ENCODE measurements around the gene CABCOCO1. TPM values are rescaled to one million over a fixed set of nuclear protein-coding genes. Genes with fewer than 3 reads are reported as not detected.

The CABCOCO1 gene
- total and polyA plus RNA-seq, 9 of the 15 experiments (the other 6 are each of a cell fraction or from before 2014, with no cell fraction given), result 0.04 TPM; not detected in 8

GRCh38 chr10:61749291-61749690, 86.6 kb downstream of the CABCOCO1 start:
- peaks cover 4 to 36% of the 10 kb centered on the region in 2 experiments; a peak in 3 of 5 replicates for H3K4me1 ChIP-seq (replicated peaks in 1 of 2; ENCODE audit: control insufficient read depth in 2 of 2, insufficient read depth in 2 of 2, low read length in 2 of 2)

GRCh38 chr10:61750943-61751471, 88.3 kb downstream of the CABCOCO1 start:
- H3K9me1 ChIP-seq (ENCODE audit: control insufficient read depth, insufficient read depth, low read length), result no peaks in the 10 kb centered on the region
- no peak overlapping the region for H3K4me3 ChIP-seq
- no peaks in the 10 kb centered on the region for H3K79me2 ChIP-seq (ENCODE audit: control insufficient read depth, insufficient read depth, low read length)
- ChIA-PET POLR2A (interaction anchor here (0.6 to 5.8 kb wide), 10 partner anchors 9 to 707 kb away, joined by 3 to 43 read pairs (median 4); no protein-coding TSS in a partner anchor), CTCF (ENCODE audit: low intra/inter-chr PET ratio) (interaction anchor here (0.7 to 2.2 kb wide), 5 partner anchors 44 to 493 kb away, joined by 3 to 23 read pairs (median 4); no protein-coding TSS in a partner anchor)
- no peaks in the 10 kb centered on the region for H3K27me3 ChIP-seq (ENCODE audit: control insufficient read depth in 2 of 2, insufficient read depth in 2 of 2, low read length in 2 of 2)
- peak overlapping the region; percentile 69 for H2AFZ ChIP-seq (ENCODE audit: low read depth, low read length)
- H3K36me3 ChIP-seq (ENCODE audit: control insufficient read depth, insufficient read depth, low read length), result no peaks in the 10 kb centered on the region; the same call in 2 of the 3 replicates
- no peaks in the 10 kb centered on the region for H3K9me3 ChIP-seq (replicated peaks; ENCODE audit: control insufficient read depth, insufficient read depth, low read depth, low read length)
- peak overlapping the region; percentile 66; the same call in 2 of the 3 replicates for H3K27ac ChIP-seq (ENCODE audit: extremely low read depth, low read depth, low read length)
- DNase-seq (ENCODE audit: extremely low read depth in 1 of 4, low spot score in 3 of 4), result peak; percentile 80 to 93 (median 86)
- intact Hi-C loops (cut with micrococcal nuclease), result loop anchor here (1.0 to 5.0 kb wide), 4 partner anchors 14 to 146 kb away; no protein-coding TSS in a partner anchor
- peak; percentile 93 for FAIRE-seq
- peak overlapping the region in 1 of 2 experiments; percentile 30; a peak in 2 of 4 replicates for H3K9ac ChIP-seq (ENCODE audit: insufficient read depth in 1 of 2, low read depth in 2 of 2, low read length in 2 of 2)
- peak overlapping the region; percentile 34 for H3K4me2 ChIP-seq (ENCODE audit: insufficient read depth, low read length)
- no TSS peak for BruUV-seq (replicated peaks)
- in situ Hi-C loops (cut with MboI), result loop anchor here (5.0 to 25.0 kb wide), 2 partner anchors 81 to 1361 kb away; no protein-coding TSS in a partner anchor
- peak; percentile 97 for ATAC-seq
- 12% methylated on average over 6 of the region's 6 CpGs for WGBS (ENCODE audit: insufficient coverage, low coverage, missing lambda C conversion rate)
- peaks cover 4 to 36% of the 10 kb centered on the region in 2 experiments; a peak in 3 of 5 replicates for H3K4me1 ChIP-seq (replicated peaks in 1 of 2; ENCODE audit: control insufficient read depth in 2 of 2, insufficient read depth in 2 of 2, low read length in 2 of 2)
- H4K20me1 ChIP-seq (replicated peaks; ENCODE audit: control insufficient read depth, insufficient read depth, low read length), result no peaks in the 10 kb centered on the region
- TF ChIP-seq GABPA (tag; conservative IDR thresholded peaks at IDR 0.05; ENCODE audit: low read depth), result no peak
- peak; percentile 54 for TF ChIP-seq TEAD4 (IDR thresholded peaks at IDR 0.05; ENCODE audit: low read length)
- no peak for TF ChIP-seq TEAD4 (CRISPR knock-in tag; IDR thresholded peaks at IDR 0.05; ENCODE audit: borderline replicate concordance)
- no peak for TF ChIP-seq DDX20 (tag; IDR thresholded peaks at IDR 0.05; ENCODE audit: low read depth)
- no peak for TF ChIP-seq NFE2L1 (tag; IDR thresholded peaks at IDR 0.05; ENCODE audit: borderline replicate concordance, low read depth)
- peak in 1 of 2 experiments; percentile 88; a peak in 2 of 4 replicates for TF ChIP-seq RCOR1 (IDR thresholded peaks at IDR 0.05; ENCODE audit: borderline replicate concordance in 1 of 2, low read depth in 2 of 2, low read length in 2 of 2)
- TF ChIP-seq MYC (IDR thresholded peaks at IDR 0.05; ENCODE audit: low read depth, low read length), result 0 out of 2 replicates have a peak, but pooled peaks have one; percentile 45
- no peak for TF ChIP-seq MYC (CRISPR knock-in tag; IDR thresholded peaks at IDR 0.05; ENCODE audit: borderline replicate concordance, low read depth)
- no peak for TF ChIP-seq ZNF239 (CRISPR knock-in tag; IDR thresholded peaks at IDR 0.05)
- TF ChIP-seq RBM25 (IDR thresholded peaks at IDR 0.05; ENCODE audit: low read depth, low read length, severe bottlenecking), result peak; percentile 6
- TF ChIP-seq NBN (IDR thresholded peaks at IDR 0.05; ENCODE audit: low read depth), result peak; percentile 50; the same call in 1 of the 2 replicates

More at GRCh38 chr10:61749291-61749690, 86.6 kb downstream of the CABCOCO1 start:
- CTCF ChIA-PET (ENCODE audit: low intra/inter-chr PET ratio), result no interaction called here
- DNase-seq (ENCODE audit: extremely low read depth in 1 of 4, low spot score in 3 of 4), result no peak
- intact Hi-C loops (cut with micrococcal nuclease), result no loop called here
- POLR2A ChIA-PET, result interaction anchor here (2.8 to 5.8 kb wide), 2 partner anchors 12 to 16 kb away, joined by 12 to 43 read pairs; no protein-coding TSS in a partner anchor
- BruUV-seq (replicated peaks), result no TSS peak
- H3K9me1 ChIP-seq (ENCODE audit: control insufficient read depth, insufficient read depth, low read length), result no peaks in the 10 kb centered on the region
- H3K36me3 ChIP-seq (ENCODE audit: control insufficient read depth, insufficient read depth, low read length), result no peaks in the 10 kb centered on the region; the same call in 2 of the 3 replicates
- in situ Hi-C loops (cut with MboI), result no loop called here
- H2AFZ ChIP-seq (ENCODE audit: low read depth, low read length), result peak overlapping the region; percentile 40; the same call in 1 of the 2 replicates
- peaks cover 5% of the 10 kb centered on the region for H3K9me3 ChIP-seq (replicated peaks; ENCODE audit: control insufficient read depth, insufficient read depth, low read depth, low read length)
- no peaks in the 10 kb centered on the region for H3K27me3 ChIP-seq (ENCODE audit: control insufficient read depth in 2 of 2, insufficient read depth in 2 of 2, low read length in 2 of 2)
- no peak for FAIRE-seq
- no peak overlapping the region for H3K27ac ChIP-seq (ENCODE audit: extremely low read depth, low read depth, low read length)
- no peak overlapping the region for H3K4me3 ChIP-seq
- H4K20me1 ChIP-seq (replicated peaks; ENCODE audit: control insufficient read depth, insufficient read depth, low read length), result no peaks in the 10 kb centered on the region
- TF ChIP-seq GTF2E2 (tag; IDR thresholded peaks at IDR 0.05), result no peak
- no peak for TF ChIP-seq POLR2G (IDR thresholded peaks at IDR 0.05; ENCODE audit: low read depth, low read length)
- TF ChIP-seq RFX1 (IDR thresholded peaks at IDR 0.05), result no peak
- TF ChIP-seq SRSF3 (IDR thresholded peaks at IDR 0.05; ENCODE audit: insufficient read depth, low read length), result no peak
- TF ChIP-seq YBX1 (IDR thresholded peaks at IDR 0.05), result no peak
- no peak for TF ChIP-seq ARID2 (IDR thresholded peaks at IDR 0.05)
- TF ChIP-seq ZKSCAN1 (IDR thresholded peaks at IDR 0.05; ENCODE audit: low read depth, low read length), result no peak
- no peak for TF ChIP-seq ZFP30 (CRISPR knock-in tag; IDR thresholded peaks at IDR 0.05; ENCODE audit: borderline replicate concordance)
- no peak for TF ChIP-seq ZNF76 (CRISPR knock-in tag; IDR thresholded peaks at IDR 0.05; ENCODE audit: borderline replicate concordance)
- TF ChIP-seq ARHGAP35 (IDR thresholded peaks at IDR 0.05; ENCODE audit: partially characterized antibody), result no peak
- no peak for TF ChIP-seq RFX5 (IDR thresholded peaks at IDR 0.05; ENCODE audit: low read depth, low read length)
- H3K9ac ChIP-seq (ENCODE audit: insufficient read depth in 1 of 2, low read depth in 2 of 2, low read length in 2 of 2), result no peak overlapping the region
- no peak overlapping the region for H3K4me2 ChIP-seq (ENCODE audit: insufficient read depth, low read length)
- no peak for ATAC-seq
- WGBS (ENCODE audit: insufficient coverage, low coverage, missing lambda C conversion rate), result 91% methylated on average over 3 of the region's 3 CpGs
- H3K79me2 ChIP-seq (ENCODE audit: control insufficient read depth, insufficient read depth, low read length), result no peaks in the 10 kb centered on the region

Data from K562 (cell line).